ENCODE data around the gene NNAT.
"Not testable (repeated sequence)": the region's sequence is repeated elsewhere in the genome, so short reads cannot be mapped to it uniquely, and the experiment has no call there.

Gene NNAT, protein sequence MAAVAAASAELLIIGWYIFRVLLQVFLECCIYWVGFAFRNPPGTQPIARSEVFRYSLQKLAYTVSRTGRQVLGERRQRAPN

DNA sequence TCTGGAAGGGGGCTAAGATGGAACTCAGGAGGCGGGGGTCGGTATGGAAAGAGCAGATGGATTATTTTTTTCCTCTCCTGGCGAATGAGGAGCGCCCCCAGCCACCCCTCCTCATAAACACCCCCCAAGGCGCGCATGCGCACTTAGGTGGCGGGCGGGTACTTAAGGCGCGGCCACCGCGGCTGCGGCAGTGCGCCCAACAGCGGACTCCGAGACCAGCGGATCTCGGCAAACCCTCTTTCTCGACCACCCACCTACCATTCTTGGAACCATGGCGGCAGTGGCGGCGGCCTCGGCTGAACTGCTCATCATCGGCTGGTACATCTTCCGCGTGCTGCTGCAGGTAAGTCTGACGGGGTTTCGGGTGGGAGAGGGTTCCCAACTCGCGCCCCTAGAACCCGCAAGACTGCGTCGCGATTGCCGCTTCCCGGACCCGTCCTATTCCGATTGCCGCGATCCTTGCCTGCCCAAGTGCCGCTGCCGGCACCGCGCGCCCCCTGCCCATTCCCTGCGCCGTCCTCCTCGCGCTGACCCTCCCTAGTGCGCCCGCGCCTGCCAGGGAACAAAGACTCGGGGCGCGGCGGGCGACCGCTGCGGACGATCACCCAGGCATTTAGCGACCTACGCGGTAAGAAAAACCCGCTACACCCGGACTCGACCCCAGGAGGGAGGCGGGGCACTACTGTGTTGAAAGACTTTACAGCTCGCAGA is at the start of gene NNAT:
NNAT (plus strand) TSS at position 190 of the 711 bp plus-strand sequence; CDS start at position 272, 82 bp downstream.
- H3K4me3 ChIP-seq (ENCODE audit: low read depth, low read length), result no peak within 1 kb of the TSS
- no peak for DNase-seq (ENCODE audit: low read depth)
- TF ChIP-seq CTCF (IDR thresholded peaks at IDR 0.05; ENCODE audit: control insufficient read depth, extremely low read depth, insufficient read depth), result no peak

DNA sequence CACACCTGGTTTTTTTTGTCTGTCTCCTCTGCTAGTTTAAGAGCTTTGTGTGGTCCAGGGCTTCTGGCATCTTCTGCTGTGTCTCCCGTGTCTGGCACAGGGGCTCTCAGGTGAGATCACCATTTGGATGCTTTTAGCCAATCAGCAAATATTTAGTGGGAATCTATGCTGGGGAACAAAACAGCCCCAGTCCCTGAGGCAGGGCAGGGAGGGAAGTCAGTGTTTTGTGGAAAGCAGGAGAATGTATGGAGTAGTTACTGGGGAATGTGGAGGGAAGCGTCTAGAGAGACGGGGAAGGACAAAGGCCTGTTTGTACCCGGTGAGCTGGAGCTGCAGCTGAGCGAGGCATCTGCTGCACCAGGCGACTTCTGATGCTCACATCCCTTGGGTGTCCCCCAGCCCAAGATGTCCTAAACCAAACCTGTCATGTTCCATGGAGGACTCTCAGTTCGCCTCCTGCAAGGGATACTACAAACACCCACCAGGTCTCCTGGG is 49.3 kb upstream of the NNAT start:
- no peak for DNase-seq (ENCODE audit: low read depth)
- TF ChIP-seq CTCF (IDR thresholded peaks at IDR 0.05; ENCODE audit: control insufficient read depth, extremely low read depth, insufficient read depth), result no peak
- no peak overlapping the region for H3K4me3 ChIP-seq (ENCODE audit: low read depth, low read length)

DNA sequence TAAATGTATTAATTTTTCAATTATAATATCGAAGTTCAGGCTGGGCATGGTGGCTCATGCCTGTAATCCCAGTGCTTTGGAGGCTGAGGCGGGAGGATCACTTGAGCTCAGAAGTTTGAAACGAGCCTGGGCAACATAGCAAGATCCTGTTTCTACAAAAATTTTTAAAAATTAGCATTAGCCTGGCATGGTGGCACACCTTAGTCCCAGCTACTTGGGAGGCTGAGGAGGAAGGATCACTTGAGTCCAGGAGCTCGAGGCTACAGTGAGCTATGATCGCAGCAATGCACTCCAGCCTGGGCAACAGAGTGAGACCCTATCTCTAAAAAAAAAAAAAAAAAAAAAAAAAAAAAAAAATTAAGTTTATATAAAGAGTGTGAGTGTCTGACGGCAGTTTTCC is 48.6 kb upstream of the NNAT start:
- not testable (repeated sequence) for H3K4me3 ChIP-seq (ENCODE audit: low read depth, low read length); DNase-seq (ENCODE audit: low read depth)

DNA sequence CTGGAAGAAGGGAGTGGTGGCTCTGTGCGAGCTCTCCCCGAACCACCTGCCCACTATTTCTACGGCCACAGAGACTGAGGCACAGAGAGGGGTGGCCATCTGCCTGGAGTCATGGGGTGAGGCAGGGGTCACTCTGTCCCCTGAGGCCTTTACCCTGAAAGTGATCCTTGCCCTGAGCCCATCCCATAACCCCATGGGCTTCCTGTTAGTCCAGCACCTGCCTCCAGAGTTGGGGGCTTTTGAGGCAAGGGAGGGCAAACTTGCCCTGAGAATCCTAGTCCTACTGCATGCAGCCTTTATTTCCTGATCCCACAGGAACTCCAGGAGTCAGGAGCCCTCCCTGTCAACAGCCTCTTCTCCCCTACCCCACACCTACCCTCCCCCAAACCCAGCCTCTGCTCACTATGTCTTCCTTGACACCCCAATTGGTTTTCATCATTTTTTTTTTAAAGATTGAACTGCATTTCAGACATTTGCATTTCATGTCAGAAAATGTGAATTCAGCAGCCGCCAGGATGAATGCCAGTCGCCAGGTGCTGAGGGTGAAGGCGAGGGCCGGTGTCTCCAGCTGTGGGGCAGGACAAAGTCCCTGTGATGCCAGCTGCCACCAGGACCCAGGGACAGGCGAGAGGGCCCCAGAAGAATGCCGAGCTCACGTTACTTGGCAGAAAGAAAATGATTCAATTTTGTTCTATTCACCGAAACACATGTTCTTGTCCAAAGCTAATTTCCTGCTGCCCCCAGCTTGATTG is 47.6 kb upstream of the NNAT start:
- DNase-seq (ENCODE audit: low read depth), result no peak
- TF ChIP-seq CTCF (IDR thresholded peaks at IDR 0.05; ENCODE audit: control insufficient read depth, extremely low read depth, insufficient read depth), result no peak
- no peak overlapping the region for H3K4me3 ChIP-seq (ENCODE audit: low read depth, low read length)

- DNase-seq (ENCODE audit: low read depth), result no peak
- H3K4me3 ChIP-seq (ENCODE audit: low read depth, low read length), result no peak overlapping the region
- no peak for TF ChIP-seq CTCF (IDR thresholded peaks at IDR 0.05; ENCODE audit: control insufficient read depth, extremely low read depth, insufficient read depth)
These were observed 46.7 kb upstream of the NNAT start for GRCh38 chr20:37474386-37474785.

DNA sequence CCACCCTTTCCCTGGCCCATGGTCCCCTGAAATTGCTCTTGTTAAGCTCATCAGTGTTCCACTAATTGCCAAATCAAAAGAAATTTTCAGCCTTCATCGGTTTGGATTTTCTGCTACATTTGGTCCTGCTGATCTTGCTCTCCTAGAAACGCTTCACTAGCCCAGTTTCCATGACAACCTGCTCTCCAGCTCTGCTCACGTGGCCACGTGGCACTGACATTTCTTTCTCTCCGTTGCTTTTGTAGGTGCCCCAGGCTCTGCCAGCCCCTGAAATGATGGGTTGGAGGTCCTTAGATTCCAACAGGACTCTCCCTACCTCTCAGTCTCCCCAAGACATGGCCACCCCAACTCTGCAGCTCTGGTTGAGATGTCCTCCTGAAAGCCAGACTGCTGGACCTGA is 45.8 kb upstream of the NNAT start:
- H3K4me3 ChIP-seq (ENCODE audit: low read depth, low read length), result no peak overlapping the region
- no peak for TF ChIP-seq CTCF (IDR thresholded peaks at IDR 0.05; ENCODE audit: control insufficient read depth, extremely low read depth, insufficient read depth)
- DNase-seq (ENCODE audit: low read depth), result no peak

GRCh38 chr20:37477041-37477440 is 44.0 kb upstream of the NNAT start:
- H3K4me3 ChIP-seq (ENCODE audit: low read depth, low read length), result no peak overlapping the region
- no peak for TF ChIP-seq CTCF (IDR thresholded peaks at IDR 0.05; ENCODE audit: control insufficient read depth, extremely low read depth, insufficient read depth)
- no peak for DNase-seq (ENCODE audit: low read depth)

All from LNCaP clone FGC (cell line).